Activated CD4-positive, alpha-beta T cell treated with anti-CD3 and anti-CD28 coated beads, Interleukin-2, amount 10 ng/mL, durations not matched to agents 7 days and 5 days (primary cell): Measurements from ENCODE around the gene IFIT2. TPM values are rescaled to one million over a fixed set of nuclear protein-coding genes. Genes with fewer than 3 reads are reported as not detected.

Source experiments
- CTCF ChIA-PET: fragments of 350-600 bp; sonication (Branson Sonifier 250); formaldehyde crosslinking; loops from one replicate; lab custom pipeline; 2021; ENCODE audit warnings: antibody characterized with exemption; lab: Charles Lee
- POLR2A ChIA-PET: fragments of 350-600 bp; sonication (Branson Sonifier 250); formaldehyde crosslinking; loops from one replicate; lab custom pipeline; 2021; ENCODE audit warnings: antibody characterized with exemption; lab: Charles Lee
- DNase-seq: peaks from one replicate; pipeline ENCODE4 v3.0.0-alpha.2; 2020
- H3K27ac Mint-ChIP-seq: one replicate; pipeline ENCODE4 v1.8.0; 2021; ENCODE audit warnings: mild to moderate bottlenecking, moderate library complexity, mixed read lengths
- H3K27me3 Mint-ChIP-seq: one replicate; pipeline ENCODE4 v1.8.0; 2021; ENCODE audit warnings: mixed read lengths
- H3K36me3 Mint-ChIP-seq: one replicate; pipeline ENCODE4 v1.8.0; 2021; ENCODE audit warnings: low read depth, mixed read lengths
- H3K4me1 Mint-ChIP-seq: one replicate; pipeline ENCODE4 v1.8.0; 2021; ENCODE audit warnings: mixed read lengths
- H3K4me3 Mint-ChIP-seq: one replicate; pipeline ENCODE4 v1.8.0; 2021; ENCODE audit warnings: mild to moderate bottlenecking, moderate library complexity, mixed read lengths
- H3K9me3 Mint-ChIP-seq: one replicate; pipeline ENCODE4 v1.8.0; 2021; ENCODE audit warnings: mixed read lengths
- total RNA-seq, 2 experiments: library from RNA; stranded (reverse); gene quantifications; one replicate each; pipeline ENCODE4 v1.2.3, GENCODE V29; 2021

IFIT2 gene
- total RNA-seq, 2 experiments from 2014 or later: 9.9 to 10.2 TPM

DNA sequence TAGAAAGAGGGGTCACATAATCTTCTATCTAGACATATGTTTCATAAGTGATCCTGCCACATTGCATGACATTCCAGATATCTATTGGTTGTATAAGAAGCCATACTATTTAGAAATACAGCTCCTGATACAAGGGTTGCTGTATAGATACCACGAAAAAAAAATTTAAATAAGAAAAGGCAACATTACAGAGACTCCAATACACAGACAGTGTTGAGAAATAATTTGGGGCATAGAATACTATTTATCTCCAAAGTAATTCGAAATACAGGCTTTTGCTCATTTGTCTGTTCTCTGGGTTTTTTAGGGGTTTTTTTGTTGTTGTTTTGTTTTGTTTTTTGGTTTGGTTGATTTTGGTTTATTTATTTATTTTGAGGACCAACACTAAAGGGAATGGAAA, 2.6 kb downstream of the IFIT2 start:
- DNase-seq: no peak
- Mint-ChIP-seq H3K36me3 (peaks cover 58% of the 10 kb centered on the region), H3K27me3 (no peaks in the 10 kb centered on the region), H3K9me3 (peaks cover 9% of the 10 kb centered on the region), H3K4me1 (peaks cover 35% of the 10 kb centered on the region), H3K4me3 (peak overlapping the region; percentile 11), H3K27ac (no peak overlapping the region)
- POLR2A ChIA-PET: no interaction called here
- CTCF ChIA-PET: interaction anchor here (1.0 to 1.9 kb wide), 4 partner anchors 8 to 114 kb away, joined by 3 to 8 read pairs (median 4); partner anchors contain the start of gene IFIT3

DNA sequence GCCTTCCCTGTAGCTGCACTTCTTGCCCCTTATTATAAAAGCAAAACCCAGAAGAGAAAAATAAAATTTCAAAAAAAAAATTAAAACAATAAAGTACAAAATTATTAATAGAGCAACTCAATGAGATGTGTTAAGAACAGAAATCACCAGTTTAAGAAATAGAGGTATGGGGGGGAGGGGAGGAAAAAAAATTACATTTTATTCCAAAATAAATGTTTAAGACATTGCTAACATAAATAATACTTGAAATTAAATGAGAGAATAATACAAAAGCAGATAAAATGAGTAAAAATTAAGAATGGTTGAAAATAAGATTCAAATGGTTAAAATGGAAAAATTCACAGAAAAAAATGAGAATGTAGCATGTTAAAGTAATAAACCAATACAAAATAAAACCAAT, 3.1 kb downstream of the IFIT2 start:
- H3K4me3 Mint-ChIP-seq: no peak overlapping the region
- DNase-seq: no peak
- H3K9me3 Mint-ChIP-seq: peaks cover 6% of the 10 kb centered on the region
- H3K36me3 Mint-ChIP-seq: peaks cover 57% of the 10 kb centered on the region
- H3K4me1 Mint-ChIP-seq: peaks cover 35% of the 10 kb centered on the region
- no peaks in the 10 kb centered on the region for H3K27me3 Mint-ChIP-seq
- ChIA-PET POLR2A (interaction anchor here (0.7 to 1.0 kb wide), 2 partner anchors 18 to 111 kb away, joined by 3 read pairs; no protein-coding TSS in a partner anchor), CTCF (interaction anchor here (1.4 to 1.9 kb wide), 2 partner anchors 23 to 27 kb away, joined by 4 to 8 read pairs; partner anchors contain the start of gene IFIT3)
- H3K27ac Mint-ChIP-seq: no peak overlapping the region

DNA sequence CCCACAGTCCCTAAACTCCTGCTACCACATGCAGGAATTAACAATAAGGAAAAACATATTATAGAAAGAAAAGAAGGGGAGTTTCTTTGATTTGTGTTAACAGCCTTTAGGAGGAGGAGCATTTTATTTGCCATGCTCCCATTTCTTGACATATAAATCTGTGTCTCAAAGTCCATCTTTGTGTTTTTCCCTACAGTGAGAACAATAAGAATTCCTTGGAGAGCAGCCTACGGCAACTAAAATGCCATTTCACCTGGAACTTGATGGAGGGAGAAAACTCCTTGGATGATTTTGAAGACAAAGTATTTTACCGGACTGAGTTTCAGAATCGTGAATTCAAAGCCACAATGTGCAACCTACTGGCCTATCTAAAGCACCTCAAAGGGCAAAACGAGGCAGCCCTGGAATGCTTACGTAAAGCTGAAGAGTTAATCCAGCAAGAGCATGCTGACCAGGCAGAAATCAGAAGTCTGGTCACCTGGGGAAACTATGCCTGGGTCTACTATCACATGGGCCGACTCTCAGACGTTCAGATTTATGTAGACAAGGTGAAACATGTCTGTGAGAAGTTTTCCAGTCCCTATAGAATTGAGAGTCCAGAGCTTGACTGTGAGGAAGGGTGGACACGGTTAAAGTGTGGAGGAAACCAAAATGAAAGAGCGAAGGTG, 4.1 kb downstream of the IFIT2 start:
- ChIA-PET CTCF (interaction anchor here (1.4 kb wide), 1 partner anchor 26 kb away, joined by 4 read pairs; no protein-coding TSS in a partner anchor), POLR2A (interaction anchor here (0.7 to 1.0 kb wide), 2 partner anchors 17 to 110 kb away, joined by 3 read pairs; no protein-coding TSS in a partner anchor)
- Mint-ChIP-seq H3K9me3 (peaks cover 6% of the 10 kb centered on the region), H3K4me3 (no peak overlapping the region), H3K4me1 (peaks cover 32% of the 10 kb centered on the region), H3K27ac (no peak overlapping the region), H3K27me3 (no peaks in the 10 kb centered on the region), H3K36me3 (peaks cover 57% of the 10 kb centered on the region)
- no peak for DNase-seq

DNA sequence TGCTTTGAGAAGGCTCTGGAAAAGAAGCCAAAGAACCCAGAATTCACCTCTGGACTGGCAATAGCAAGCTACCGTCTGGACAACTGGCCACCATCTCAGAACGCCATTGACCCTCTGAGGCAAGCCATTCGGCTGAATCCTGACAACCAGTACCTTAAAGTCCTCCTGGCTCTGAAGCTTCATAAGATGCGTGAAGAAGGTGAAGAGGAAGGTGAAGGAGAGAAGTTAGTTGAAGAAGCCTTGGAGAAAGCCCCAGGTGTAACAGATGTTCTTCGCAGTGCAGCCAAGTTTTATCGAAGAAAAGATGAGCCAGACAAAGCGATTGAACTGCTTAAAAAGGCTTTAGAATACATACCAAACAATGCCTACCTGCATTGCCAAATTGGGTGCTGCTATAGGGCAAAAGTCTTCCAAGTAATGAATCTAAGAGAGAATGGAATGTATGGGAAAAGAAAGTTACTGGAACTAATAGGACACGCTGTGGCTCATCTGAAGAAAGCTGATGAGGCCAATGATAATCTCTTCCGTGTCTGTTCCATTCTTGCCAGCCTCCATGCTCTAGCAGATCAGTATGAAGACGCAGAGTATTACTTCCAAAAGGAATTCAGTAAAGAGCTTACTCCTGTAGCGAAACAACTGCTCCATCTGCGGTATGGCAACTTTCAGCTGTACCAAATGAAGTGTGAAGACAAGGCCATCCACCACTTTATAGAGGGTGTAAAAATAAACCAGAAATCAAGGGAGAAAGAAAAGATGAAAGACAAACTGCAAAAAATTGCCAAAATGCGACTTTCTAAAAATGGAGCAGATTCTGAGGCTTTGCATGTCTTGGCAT, 4.8 kb downstream of the IFIT2 start:
- Mint-ChIP-seq H3K27me3 (no peaks in the 10 kb centered on the region), H3K27ac (no peak overlapping the region), H3K4me3 (no peak overlapping the region), H3K4me1 (peaks cover 26% of the 10 kb centered on the region), H3K9me3 (peaks cover 6% of the 10 kb centered on the region), H3K36me3 (peaks cover 57% of the 10 kb centered on the region)
- ChIA-PET CTCF (interaction anchor here (0.7 to 1.4 kb wide), 2 partner anchors 9 to 25 kb away, joined by 3 to 4 read pairs; no protein-coding TSS in a partner anchor), POLR2A (no interaction called here)
- DNase-seq: no peak

DNA sequence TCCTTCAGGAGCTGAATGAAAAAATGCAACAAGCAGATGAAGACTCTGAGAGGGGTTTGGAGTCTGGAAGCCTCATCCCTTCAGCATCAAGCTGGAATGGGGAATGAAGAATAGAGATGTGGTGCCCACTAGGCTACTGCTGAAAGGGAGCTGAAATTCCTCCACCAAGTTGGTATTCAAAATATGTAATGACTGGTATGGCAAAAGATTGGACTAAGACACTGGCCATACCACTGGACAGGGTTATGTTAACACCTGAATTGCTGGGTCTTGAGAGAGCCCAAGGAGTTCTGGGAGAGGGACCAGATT, 5.4 kb downstream of the IFIT2 start:
- peaks cover 60% of the 10 kb centered on the region for H3K36me3 Mint-ChIP-seq
- no peaks in the 10 kb centered on the region for H3K27me3 Mint-ChIP-seq
- H3K9me3 Mint-ChIP-seq: peaks cover 6% of the 10 kb centered on the region
- POLR2A ChIA-PET: no interaction called here
- CTCF ChIA-PET: no interaction called here
- DNase-seq: no peak
- H3K4me3 Mint-ChIP-seq: no peak overlapping the region
- peaks cover 23% of the 10 kb centered on the region for H3K4me1 Mint-ChIP-seq
- no peak overlapping the region for H3K27ac Mint-ChIP-seq

DNA sequence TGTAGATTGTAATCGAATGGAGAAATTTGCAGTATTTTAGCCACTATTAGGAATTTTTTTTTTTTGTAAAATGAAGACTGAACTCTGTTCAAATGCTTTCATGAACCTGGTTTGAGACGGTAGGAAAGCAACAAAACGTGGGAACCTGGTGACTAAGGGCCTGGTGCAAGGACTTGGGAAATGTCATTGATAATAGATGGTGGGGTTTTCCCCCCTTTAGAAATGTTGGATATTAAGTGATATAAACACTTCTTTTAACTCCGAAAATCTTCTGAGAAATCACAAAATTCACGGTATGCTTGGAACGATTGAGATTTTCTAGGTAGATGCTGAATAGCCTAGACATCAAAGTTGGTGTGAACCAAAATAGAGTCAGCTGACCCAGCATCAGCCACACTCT, 6.4 kb downstream of the IFIT2 start:
- Mint-ChIP-seq H3K36me3 (peaks cover 60% of the 10 kb centered on the region), H3K9me3 (peaks cover 6% of the 10 kb centered on the region), H3K4me1 (peaks cover 14% of the 10 kb centered on the region), H3K27ac (no peak overlapping the region), H3K27me3 (no peaks in the 10 kb centered on the region), H3K4me3 (no peak overlapping the region)
- ChIA-PET POLR2A (interaction anchor here (1.4 kb wide), 1 partner anchor 24 kb away, joined by 3 read pairs; no protein-coding TSS in a partner anchor), CTCF (interaction anchor here (0.6 kb wide), 1 partner anchor 60 kb away, joined by 3 read pairs; no protein-coding TSS in a partner anchor)
- no peak for DNase-seq

DNA sequence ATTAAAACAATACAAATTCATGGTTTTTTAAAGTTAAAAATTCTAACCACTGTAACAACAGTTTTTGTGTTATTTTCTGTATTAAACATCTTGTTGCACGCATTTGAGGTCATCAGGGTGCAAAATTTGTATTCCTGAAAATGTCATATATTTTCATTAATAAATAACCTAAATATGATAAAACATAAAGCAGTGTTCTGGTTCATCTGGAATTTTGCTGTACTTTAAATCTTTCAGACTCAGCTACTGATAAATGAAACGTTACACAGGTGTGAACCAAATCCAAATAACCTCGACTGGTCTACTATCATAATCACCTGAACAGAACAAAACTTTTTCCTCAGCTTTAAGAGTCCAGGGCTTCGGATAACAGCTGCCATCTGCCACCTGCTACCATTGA, 6.9 kb downstream of the IFIT2 start:
- no peak overlapping the region for H3K4me3 Mint-ChIP-seq
- H3K27me3 Mint-ChIP-seq: peaks cover 2% of the 10 kb centered on the region
- peaks cover 6% of the 10 kb centered on the region for H3K9me3 Mint-ChIP-seq
- ChIA-PET CTCF (interaction anchor here (1.4 kb wide), 1 partner anchor 33 kb away, joined by 3 read pairs; no protein-coding TSS in a partner anchor), POLR2A (interaction anchor here (1.4 kb wide), 1 partner anchor 23 kb away, joined by 3 read pairs; no protein-coding TSS in a partner anchor)
- no peak overlapping the region for H3K27ac Mint-ChIP-seq
- no peak for DNase-seq
- peaks cover 9% of the 10 kb centered on the region for H3K4me1 Mint-ChIP-seq
- peaks cover 59% of the 10 kb centered on the region for H3K36me3 Mint-ChIP-seq

DNA sequence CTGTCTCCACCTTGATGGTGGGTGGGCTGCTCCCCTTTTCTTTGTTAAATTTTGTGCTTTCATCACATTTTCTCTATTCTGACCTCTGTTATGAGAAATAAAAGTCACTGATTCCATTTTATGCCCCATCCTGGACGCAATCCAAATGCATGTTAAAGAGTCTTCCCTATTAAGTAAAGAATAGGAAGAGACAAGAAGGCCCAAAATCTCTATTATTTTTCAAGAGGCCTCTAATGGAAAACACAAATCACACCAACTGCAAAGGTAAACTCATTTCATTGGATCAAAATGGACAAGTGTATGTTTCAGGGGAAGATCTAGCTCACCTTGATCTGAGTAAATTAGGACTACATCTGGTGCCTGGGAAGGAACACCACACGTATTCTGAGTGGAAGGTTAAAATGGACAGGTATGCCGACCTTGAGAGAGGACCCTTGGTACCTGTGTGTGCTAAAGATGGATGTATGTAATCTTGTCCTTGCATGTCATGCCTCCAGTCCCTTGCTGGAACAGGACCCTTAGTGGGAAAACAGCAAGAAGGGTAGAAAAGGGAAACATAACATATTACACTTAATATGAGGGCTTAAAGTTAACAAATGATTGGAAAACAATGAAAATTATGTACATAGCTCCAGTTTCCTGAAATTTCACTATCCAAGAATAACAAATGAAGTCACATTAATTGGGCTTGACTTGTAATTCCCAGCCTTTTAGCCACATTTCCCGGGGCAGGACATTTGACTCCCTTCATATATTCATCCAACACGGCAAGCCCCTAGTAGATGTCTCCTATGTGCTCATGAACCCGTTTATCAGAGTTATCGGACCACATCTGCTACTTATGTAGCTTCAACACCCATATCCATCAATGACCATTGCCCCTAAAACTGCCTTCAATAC, 7.6 kb downstream of the IFIT2 start:
- Mint-ChIP-seq H3K9me3 (peaks cover 6% of the 10 kb centered on the region), H3K27me3 (peaks cover 2% of the 10 kb centered on the region), H3K27ac (no peak overlapping the region), H3K4me3 (no peak overlapping the region), H3K36me3 (peaks cover 52% of the 10 kb centered on the region), H3K4me1 (peaks cover 3% of the 10 kb centered on the region)
- ChIA-PET CTCF (interaction anchor here (1.4 kb wide), 1 partner anchor 34 kb away, joined by 3 read pairs; no protein-coding TSS in a partner anchor), POLR2A (no interaction called here)
- DNase-seq: no peak

DNA sequence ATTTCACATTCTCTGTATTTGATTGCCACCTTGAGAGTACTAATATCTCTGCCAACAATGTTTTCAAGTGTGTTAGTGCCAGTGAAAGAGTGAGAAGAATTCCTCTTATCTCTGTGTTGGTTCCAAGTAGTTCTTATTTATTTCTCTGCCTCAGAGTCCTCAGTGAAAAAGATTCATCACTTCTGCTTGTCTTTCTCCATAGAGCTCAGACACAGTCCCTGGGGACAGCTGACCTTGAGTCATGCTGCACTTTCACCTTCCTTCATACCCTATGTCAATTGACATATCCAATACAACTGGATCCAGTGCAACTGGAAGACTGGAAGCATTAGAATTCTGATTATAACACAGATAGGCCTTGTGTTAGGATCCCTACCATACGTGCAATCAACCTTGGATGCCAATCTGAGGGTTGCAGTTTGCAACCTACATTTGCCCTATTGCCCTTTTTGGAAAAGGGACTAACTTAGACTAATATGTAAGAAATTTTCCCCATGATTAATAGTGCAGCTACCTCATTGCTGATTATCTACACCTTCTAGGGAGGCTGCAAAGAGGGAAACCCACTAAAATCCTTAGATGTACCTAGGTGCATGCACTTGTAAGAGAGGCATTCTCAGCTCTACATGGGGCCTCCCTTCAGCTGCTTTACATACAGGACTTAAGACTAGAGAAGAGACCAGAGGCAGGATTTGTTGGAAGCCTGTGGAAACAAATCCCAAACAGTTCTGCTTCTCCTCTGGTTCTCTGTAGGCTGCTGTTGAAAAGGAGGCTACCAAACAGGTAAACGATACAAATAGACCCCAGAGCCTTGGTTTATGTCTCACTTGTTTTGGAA, 8.4 kb downstream of the IFIT2 start:
- Mint-ChIP-seq H3K36me3 (peaks cover 44% of the 10 kb centered on the region), H3K9me3 (peaks cover 6% of the 10 kb centered on the region), H3K27me3 (peaks cover 2% of the 10 kb centered on the region), H3K27ac (no peak overlapping the region), H3K4me1 (no peaks in the 10 kb centered on the region), H3K4me3 (no peak overlapping the region)
- ChIA-PET POLR2A (no interaction called here), CTCF (interaction anchor here (1.4 kb wide), 1 partner anchor 35 kb away, joined by 3 read pairs; no protein-coding TSS in a partner anchor)
- DNase-seq: no peak

DNA sequence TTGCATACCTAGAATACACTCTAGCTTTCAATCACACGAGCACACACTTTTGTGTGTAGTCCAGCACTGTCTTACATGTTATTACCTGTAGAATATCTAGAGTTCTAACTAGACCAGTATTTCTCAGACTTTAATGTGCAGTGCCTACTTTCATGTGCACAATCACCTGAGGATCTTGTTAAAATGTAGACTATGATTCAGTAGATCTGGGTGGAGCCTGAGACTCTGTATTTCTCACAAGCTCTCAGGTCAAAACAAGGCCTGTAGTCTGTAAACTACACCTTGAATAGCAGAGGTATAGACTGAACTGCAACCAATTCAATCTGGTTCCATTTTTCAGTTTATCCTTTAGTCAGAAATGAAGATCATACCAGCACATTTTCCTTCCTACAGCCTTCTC, 11.1 kb downstream of the IFIT2 start:
- CTCF ChIA-PET: interaction anchor here (1.2 kb wide), 1 partner anchor 9 kb away, joined by 3 read pairs; no protein-coding TSS in a partner anchor
- Mint-ChIP-seq H3K36me3 (peaks cover 19% of the 10 kb centered on the region), H3K27ac (no peak overlapping the region), H3K4me1 (peaks cover 6% of the 10 kb centered on the region), H3K9me3 (peaks cover 3% of the 10 kb centered on the region), H3K4me3 (no peak overlapping the region), H3K27me3 (peaks cover 10% of the 10 kb centered on the region)
- POLR2A ChIA-PET: no interaction called here
- no peak for DNase-seq

DNA sequence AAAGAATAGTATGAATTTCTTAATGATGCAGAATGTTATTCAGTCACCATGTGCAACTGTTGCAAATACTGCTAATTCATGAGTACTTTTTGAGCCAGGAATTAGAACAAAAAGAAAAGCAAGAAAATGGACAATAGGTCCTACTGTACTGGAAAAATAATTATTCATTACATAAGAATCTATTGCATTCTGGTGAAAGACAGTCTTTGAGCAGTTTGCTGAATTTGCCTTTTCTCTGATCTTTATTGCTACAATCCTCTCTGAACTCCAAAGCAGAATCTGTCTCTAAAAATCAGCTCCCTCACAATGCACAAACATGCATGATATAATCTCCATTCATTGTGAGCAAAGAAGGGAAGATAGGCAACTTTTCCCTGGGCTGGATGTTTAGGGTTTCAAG, 12.8 kb downstream of the IFIT2 start:
- peaks cover 6% of the 10 kb centered on the region for H3K9me3 Mint-ChIP-seq
- H3K36me3 Mint-ChIP-seq: peaks cover 11% of the 10 kb centered on the region
- POLR2A ChIA-PET: no interaction called here
- CTCF ChIA-PET: no interaction called here
- no peak overlapping the region for H3K4me3 Mint-ChIP-seq
- no peak overlapping the region for H3K27ac Mint-ChIP-seq
- H3K4me1 Mint-ChIP-seq: peaks cover 6% of the 10 kb centered on the region
- DNase-seq: no peak
- H3K27me3 Mint-ChIP-seq: peaks cover 26% of the 10 kb centered on the region
